HEK293 (cell line): ENCODE measurements around the gene TXLNA.
A peak's percentile ranks its signal among the peaks of the same experiment; 100 is the strongest.

Experiments used
- CTCF ChIA-PET: fragments of 350-600 bp; formaldehyde crosslinking; extraction: SDS; loops from one replicate; lab custom pipeline; 2021; ENCODE audit warnings: antibody characterized with exemption; lab: Yijun Ruan, JAX
- POLR2A ChIA-PET: fragments of 300-600 bp; formaldehyde crosslinking; extraction: SDS; loops from one replicate; lab custom pipeline; 2020; ENCODE audit warnings: antibody characterized with exemption, inconsistent platforms; lab: Yijun Ruan, JAX
- H3K27ac ChIP-seq: fragments of 200-500 bp; sonication (Bioruptor generic); 2 replicates; pipeline ENCODE4 v1.5.1; 2014; ENCODE audit warnings: low read depth, low read length, control low read depth, inconsistent platforms; ENCODE audit errors: extremely low read depth
- H3K36me3 ChIP-seq, 2 experiments: fragments of 200-500 bp in 1 of 2; sonication (Bioruptor generic) in 1 of 2; 1 replicate in 1 of 2; 2 replicates in 1 of 2; pipeline ENCODE4 v1.5.1; 2014 to 2017; ENCODE audit warnings: inconsistent platforms in 2 of 2, low read length in 2 of 2; ENCODE audit not compliant: control insufficient read depth in 2 of 2, insufficient read depth in 1 of 2
- H3K4me1 ChIP-seq: fragments of 200-500 bp; sonication (Bioruptor generic); 2 replicates; pipeline ENCODE4 v1.5.1; 2014; ENCODE audit warnings: mild to moderate bottlenecking, low read length, inconsistent platforms; ENCODE audit not compliant: control insufficient read depth, insufficient read depth
- H3K4me3 ChIP-seq: 2 replicates; pipeline ENCODE4 v1.5.1; 2011; ENCODE audit warnings: low read depth, mild to moderate bottlenecking, control low read depth, low read length, moderate library complexity
- H3K9me3 ChIP-seq: fragments of 200-500 bp; sonication (Bioruptor generic); 2 replicates; pipeline ENCODE4 v1.5.1; 2014; ENCODE audit warnings: low read depth, low read length, inconsistent platforms; ENCODE audit not compliant: control insufficient read depth, insufficient read depth
- AEBP2 ChIP-seq: fragments of 450-650 bp; formaldehyde crosslinking; IDR thresholded peaks from 2 replicates; pipeline ENCODE4 v1.5.1; 2016; ENCODE audit warnings: missing biosample characterization, missing genetic modification characterization, borderline replicate concordance
- BCL11B ChIP-seq: fragments of 450-650 bp; formaldehyde crosslinking; IDR thresholded peaks from 2 replicates; pipeline ENCODE4 v1.5.1; 2016; ENCODE audit warnings: low read depth, missing biosample characterization, missing genetic modification characterization
- GLIS2 ChIP-seq: fragments of 450-650 bp; formaldehyde crosslinking; IDR thresholded peaks from 2 replicates; pipeline ENCODE4 v1.5.1; 2016; ENCODE audit warnings: missing biosample characterization, missing genetic modification characterization
- KLF17 ChIP-seq: fragments of 450-650 bp; formaldehyde crosslinking; IDR thresholded peaks from 2 replicates; pipeline ENCODE4 v1.5.1; 2016; ENCODE audit warnings: missing biosample characterization, missing genetic modification characterization
- KLF8 ChIP-seq: fragments of 450-650 bp; formaldehyde crosslinking; IDR thresholded peaks from 2 replicates; pipeline ENCODE4 v1.5.1; 2016; ENCODE audit warnings: missing biosample characterization, missing genetic modification characterization
- OSR2 ChIP-seq: fragments of 450-650 bp; formaldehyde crosslinking; IDR thresholded peaks from 2 replicates; pipeline ENCODE4 v1.5.1; 2016; ENCODE audit warnings: missing biosample characterization, missing genetic modification characterization
- REPIN1 ChIP-seq: fragments of 450-650 bp; formaldehyde crosslinking; IDR thresholded peaks from 2 replicates; pipeline ENCODE4 v1.5.1; 2017; ENCODE audit warnings: missing biosample characterization, missing genetic modification characterization, low read depth
- SP2 ChIP-seq: fragments of 450-650 bp; formaldehyde crosslinking; IDR thresholded peaks from 2 replicates; pipeline ENCODE4 v1.5.1; 2016; ENCODE audit warnings: missing biosample characterization, missing genetic modification characterization
- SP7 ChIP-seq: fragments of 450-650 bp; formaldehyde crosslinking; IDR thresholded peaks from 2 replicates; pipeline ENCODE4 v1.5.1; 2016; ENCODE audit warnings: missing biosample characterization, missing genetic modification characterization
- ZBTB26 ChIP-seq: fragments of 450-650 bp; formaldehyde crosslinking; optimal IDR thresholded peaks from 2 replicates; pipeline ENCODE3; 2016; ENCODE audit warnings: missing biosample characterization, mild to moderate bottlenecking, missing genetic modification characterization
- ZBTB7A ChIP-seq: fragments of 450-650 bp; formaldehyde crosslinking; IDR thresholded peaks from 2 replicates; pipeline ENCODE4 v1.5.1; 2016; ENCODE audit warnings: low read depth, missing biosample characterization, missing genetic modification characterization
- ZFP69B ChIP-seq: fragments of 450-650 bp; formaldehyde crosslinking; IDR thresholded peaks from 2 replicates; pipeline ENCODE4 v1.5.1; 2016; ENCODE audit warnings: missing biosample characterization, missing genetic modification characterization
- ZNF121 ChIP-seq: fragments of 450-650 bp; formaldehyde crosslinking; IDR thresholded peaks from 2 replicates; pipeline ENCODE4 v1.5.1; 2016; ENCODE audit warnings: missing biosample characterization, missing genetic modification characterization
- ZNF148 ChIP-seq: fragments of 450-650 bp; formaldehyde crosslinking; IDR thresholded peaks from 2 replicates; pipeline ENCODE4 v1.5.0; 2017; ENCODE audit warnings: missing biosample characterization, missing genetic modification characterization, borderline replicate concordance
- ZNF16 ChIP-seq: fragments of 450-650 bp; formaldehyde crosslinking; IDR thresholded peaks from 2 replicates; pipeline ENCODE4 v1.5.1; 2016; ENCODE audit warnings: low read depth, missing biosample characterization, missing genetic modification characterization
- ZNF175 ChIP-seq: fragments of 450-650 bp; formaldehyde crosslinking; IDR thresholded peaks from 2 replicates; pipeline ENCODE4 v1.5.1; 2016; ENCODE audit warnings: missing biosample characterization, missing genetic modification characterization
- ZNF24 ChIP-seq: fragments of 450-650 bp; formaldehyde crosslinking; IDR thresholded peaks from 2 replicates; pipeline ENCODE4 v1.5.1; 2016; ENCODE audit warnings: missing biosample characterization, missing genetic modification characterization
- ZNF324 ChIP-seq: fragments of 450-650 bp; formaldehyde crosslinking; IDR thresholded peaks from 2 replicates; pipeline ENCODE4 v1.5.1; 2016; ENCODE audit warnings: missing biosample characterization, missing genetic modification characterization
- ZNF335 ChIP-seq: fragments of 450-650 bp; formaldehyde crosslinking; conservative IDR thresholded peaks from 2 replicates; pipeline ENCODE4 v1.5.1; 2016; ENCODE audit warnings: missing biosample characterization, missing genetic modification characterization
- ZNF426 ChIP-seq: fragments of 450-650 bp; formaldehyde crosslinking; IDR thresholded peaks from 2 replicates; pipeline ENCODE4 v1.5.1; 2017; ENCODE audit warnings: missing biosample characterization, missing genetic modification characterization, mild to moderate bottlenecking, inconsistent platforms, moderate library complexity
- ZNF473 ChIP-seq: fragments of 450-650 bp; formaldehyde crosslinking; IDR thresholded peaks from 2 replicates; pipeline ENCODE4 v1.5.1; 2017; ENCODE audit warnings: missing biosample characterization, missing genetic modification characterization
- ZNF501 ChIP-seq: fragments of 450-650 bp; formaldehyde crosslinking; IDR thresholded peaks from 2 replicates; pipeline ENCODE4 v1.5.1; 2016; ENCODE audit warnings: missing biosample characterization, missing genetic modification characterization
- ZNF580 ChIP-seq: fragments of 450-650 bp; formaldehyde crosslinking; IDR thresholded peaks from 2 replicates; pipeline ENCODE4 v1.5.1; 2016; ENCODE audit warnings: missing biosample characterization, missing genetic modification characterization
- ZNF664 ChIP-seq: fragments of 450-650 bp; formaldehyde crosslinking; IDR thresholded peaks from 2 replicates; pipeline ENCODE4 v1.5.1; 2016; ENCODE audit warnings: missing biosample characterization, missing genetic modification characterization
- ZNF776 ChIP-seq: fragments of 450-650 bp; formaldehyde crosslinking; IDR thresholded peaks from 2 replicates; pipeline ENCODE4 v1.5.0; 2017; ENCODE audit warnings: missing biosample characterization, missing genetic modification characterization, borderline replicate concordance
- ZSCAN5A ChIP-seq: fragments of 450-650 bp; formaldehyde crosslinking; IDR thresholded peaks from 2 replicates; pipeline ENCODE4 v1.5.1; 2016; ENCODE audit warnings: missing biosample characterization, missing genetic modification characterization

The TXLNA gene

GRCh38 chr1:32221581-32221979 lies 42.1 kb downstream of the TXLNA start:
- TF ChIP-seq ZBTB7A (tag by site-specific recombination) (no peak), ZNF175 (no peak), ZNF664 (tag by site-specific recombination) (peak; percentile 99), ZNF148 (tag by site-specific recombination) (no peak), ZNF324 (tag by site-specific recombination) (no peak), ZNF776 (tag by site-specific recombination) (no peak), ZNF335 (tag by site-specific recombination) (no peak; the same call in 1 of the 2 replicates), ZNF24 (tag by site-specific recombination) (no peak), SP7 (tag by site-specific recombination) (no peak), ZBTB26 (tag by site-specific recombination) (peak; percentile 36), ZFP69B (tag by site-specific recombination) (0 out of 2 replicates have a peak, but pooled peaks have one; percentile 13), ZNF473 (tag by site-specific recombination) (no peak), KLF17 (0 out of 2 replicates have a peak, but pooled peaks have one; percentile 9), GLIS2 (tag by site-specific recombination) (peak; percentile 53; the same call in 1 of the 2 replicates), ZNF426 (no peak), ZNF121 (tag by site-specific recombination) (no peak), ZNF16 (tag by site-specific recombination) (no peak), OSR2 (tag by site-specific recombination) (no peak)
- peak overlapping the region; percentile 34; the same call in 1 of the 2 replicates for H3K27ac ChIP-seq

GRCh38 chr1:32221980-32222755 lies 42.7 kb downstream of the TXLNA start, which contains the start of the genes EIF3I and TMEM234:
EIF3I (plus strand) TSS chr1:32222407; CDS start chr1:32222442, 35 bp downstream.
TMEM234 (minus strand) TSS chr1:32222353; CDS start chr1:32222322, 31 bp downstream.
- H3K4me3 ChIP-seq, result peak within 1 kb of the TSS; percentile 83
- H3K9me3 ChIP-seq, result no peaks in the 10 kb centered on the region
- H3K27ac ChIP-seq, result peak within 1 kb of the TSS; percentile 53
- ChIA-PET POLR2A (interaction anchor here (0.6 kb wide), 1 partner anchor 67 kb away, joined by 8 read pairs; no protein-coding TSS in a partner anchor), CTCF (interaction anchor here (2.0 kb wide), 1 partner anchor 26 kb away, joined by 7 read pairs; no protein-coding TSS in a partner anchor)
- H3K36me3 ChIP-seq, result peaks cover 20 to 70% of the 10 kb centered on the region in 2 experiments; a peak in 2 of 3 replicates
- peaks cover 2% of the 10 kb centered on the region; the same call in 1 of the 2 replicates for H3K4me1 ChIP-seq
- TF ChIP-seq AEBP2 (tag by site-specific recombination) (no peak), ZNF580 (tag by site-specific recombination) (peak; percentile 88), SP2 (tag by site-specific recombination) (peak; percentile 87), ZSCAN5A (tag by site-specific recombination) (no peak), REPIN1 (tag by site-specific recombination) (no peak), ZNF501 (tag by site-specific recombination) (peak; percentile 71; the same call in 1 of the 2 replicates), BCL11B (tag by site-specific recombination) (no peak), KLF8 (tag by site-specific recombination) (peak; percentile 95; the same call in 1 of the 2 replicates)

More at GRCh38 chr1:32221581-32221979, 42.1 kb downstream of the TXLNA start:
- CTCF ChIA-PET, result interaction anchor here (0.6 to 2.0 kb wide), 2 partner anchors 11 to 26 kb away, joined by 4 to 7 read pairs; no protein-coding TSS in a partner anchor
- H3K9me3 ChIP-seq, result no peaks in the 10 kb centered on the region
- peak overlapping the region; percentile 83 for H3K4me3 ChIP-seq
- H3K4me1 ChIP-seq, result peaks cover 2% of the 10 kb centered on the region; the same call in 1 of the 2 replicates
- POLR2A ChIA-PET, result interaction anchor here (1.2 kb wide), 1 partner anchor 9 kb away, joined by 3 read pairs; no protein-coding TSS in a partner anchor
- H3K36me3 ChIP-seq, result peaks cover 15 to 70% of the 10 kb centered on the region in 2 experiments; a peak in 2 of 3 replicates
